Spleen (tissue), 7 donors: Measurements from ENCODE around the gene FYB1.

Experiments used
- CTCF ChIP-seq, 11 experiments: fragments of 200-600 bp in 7 of 11; fragments of 450-650 bp in 4 of 11; sonication (generic) in 4 of 11; IDR thresholded peaks in 8 of 11; conservative IDR thresholded peaks in 3 of 11; 1 replicate in 7 of 11; 2 replicates in 4 of 11; pipeline versions ENCODE4 v1.4.0 to v1.8.0; 2016 to 2021; ENCODE audit warnings: antibody characterized with exemption in 11 of 11, inconsistent platforms in 4 of 11, mild to moderate bottlenecking in 1 of 11
- POLR2A ChIP-seq, 3 donors: fragments of 450-650 bp; IDR thresholded peaks; one replicate each; pipeline ENCODE4 v1.5.1; 2017; ENCODE audit warnings: antibody characterized with exemption in 3 of 3, mild to moderate bottlenecking in 1 of 3
- donor health status: DM: no; HTN: no; CAD: no; lungs with moderate emphysema.
- donor health status: DM: no; HTN: no; CAD: no.
- donor health status: DM: no; HTN: no; CAD: no.

- TF ChIP-seq POLR2A (IDR thresholded peaks at IDR 0.05) (no peak), CTCF (IDR thresholded peaks at IDR 0.05 in 8 of 11, conservative IDR thresholded peaks at IDR 0.05 in 3 of 11) (no peak)
Observed at GRCh38 chr5:39131210-39132127, 87.9 kb downstream of the FYB1 start.
